ENCODE data around the gene CNIH4. TPM values are rescaled to one million over a fixed set of nuclear protein-coding genes. Genes with fewer than 3 reads are reported as not detected.

CNIH4 gene
- total and polyA plus RNA-seq, 2 donors = 56.4 to 59.1 TPM

Small RNA genes lying within 50 kb of the gene (small RNA-seq; reads per million reads assigned to genes)
- gene MIR4742 = 0.30 reads per million, percentile 9 among the genes with 10 or more reads in this experiment

Other genes starting within 250 kb of the CNIH4 start
- 54.4 TPM for gene FBXO28, start 242.8 kb upstream of the CNIH4 start, total RNA-seq
- 14.6 TPM for gene FBXO28, start 242.8 kb upstream of the CNIH4 start, polyA plus RNA-seq
- gene DEGS1, start 173.6 kb upstream of the CNIH4 start, total RNA-seq = 95.5 TPM
- 91.9 TPM for gene DEGS1, start 173.6 kb upstream of the CNIH4 start, polyA plus RNA-seq
- 54.0 TPM for gene NVL, start 26.7 kb upstream of the CNIH4 start, total RNA-seq
- gene NVL, start 26.7 kb upstream of the CNIH4 start, polyA plus RNA-seq = 14.8 TPM
- gene WDR26, start 77.9 kb downstream of the CNIH4 start, total RNA-seq = 121 TPM
- 35.5 TPM for gene WDR26, start 77.9 kb downstream of the CNIH4 start, polyA plus RNA-seq